Mesenteric fat pad (tissue), 1 donor: ENCODE results near the gene FAM177B. TPM values are rescaled to one million over a fixed set of nuclear protein-coding genes. Genes with fewer than 3 reads are reported as not detected.

Experiments
- DNase-seq: peaks from one replicate; pipeline ENCODE4 v3.0.0-alpha.2; 2020; ENCODE audit warnings: low spot score
- long read RNA-seq: library from polyadenylated mRNA; unstranded; transcript quantifications from one replicate; pipeline ENCODE4 v2.0.0, GENCODE V29; 2020
- total RNA-seq: library from RNA; stranded (reverse); fragmentation: NEBNext Ultra II Directional; extraction: Animal tissue kit (Norgen Biotek cat#: 25700); gene quantifications from one replicate; pipeline ENCODE4 v1.2.1, GENCODE V29; 2021
- donor health status: DM: yes; HTN: yes; CAD: no.

Gene FAM177B
- not detected for total RNA-seq
- long read RNA-seq = 0 reads

DNA sequence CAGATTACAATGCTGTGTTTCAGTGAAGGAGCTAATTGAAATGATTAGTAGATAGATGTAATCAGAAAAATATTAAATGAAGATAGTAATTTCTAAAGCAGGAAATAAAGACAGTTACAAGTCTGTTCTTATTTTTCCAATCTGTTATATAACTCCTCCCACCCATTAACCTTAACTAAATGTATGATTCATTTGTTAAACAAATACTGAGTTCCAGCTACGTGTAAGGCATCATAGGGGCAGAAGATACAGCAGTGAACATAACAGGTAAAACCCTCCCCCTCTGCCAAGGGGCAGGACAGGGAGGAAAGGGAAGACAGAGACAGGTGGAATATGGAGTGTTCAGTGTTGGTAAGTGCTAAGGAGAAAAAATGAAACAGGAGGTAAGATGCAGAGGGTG is at the start of gene FAM177B:
TSS of gene FAM177B (plus strand) at position 231 of the 400 bp plus-strand sequence. CDS start 9,344 bp downstream, outside the sequence.
- DNase-seq = no peak

DNA sequence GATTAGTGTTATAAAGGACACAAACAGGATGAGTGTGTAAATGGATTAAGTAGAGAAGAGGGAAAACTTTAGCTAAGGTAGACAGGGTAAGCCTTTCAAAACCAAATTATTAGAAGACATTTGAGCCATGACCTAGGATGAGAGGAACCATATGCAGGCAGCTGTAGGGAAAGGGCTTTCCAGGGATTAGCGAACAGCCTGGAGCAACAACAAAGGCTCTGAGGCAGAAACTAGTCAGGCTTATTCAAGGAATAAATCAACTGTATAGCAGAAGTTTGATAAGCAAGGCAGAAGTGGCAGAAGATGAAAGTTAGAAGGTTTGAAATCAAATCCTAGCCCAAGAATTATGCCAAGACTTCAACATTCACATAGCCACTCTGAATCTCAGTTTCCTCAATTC is 46.0 kb upstream of the FAM177B start:
- DNase-seq = no peak

DNA sequence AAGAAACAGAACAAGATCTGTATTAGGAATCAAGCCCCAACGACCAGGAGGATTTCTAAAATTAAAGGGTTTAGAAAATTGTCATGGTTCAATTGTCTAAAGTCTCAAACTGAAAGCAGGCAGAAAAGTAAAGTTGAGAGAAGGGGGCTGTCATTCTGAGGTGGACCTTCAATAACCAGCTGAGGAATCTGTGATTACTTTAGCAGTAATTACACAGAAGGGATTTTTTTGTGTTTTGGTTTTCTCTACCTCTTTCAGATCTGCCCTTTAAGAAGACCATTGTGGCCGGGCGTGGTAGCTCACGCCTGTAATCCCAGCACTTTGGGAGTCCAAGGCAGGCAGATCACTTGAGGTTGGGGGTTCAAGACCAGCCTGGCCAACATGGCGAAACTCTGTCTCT is 42.1 kb upstream of the FAM177B start:
- DNase-seq = no peak

DNA sequence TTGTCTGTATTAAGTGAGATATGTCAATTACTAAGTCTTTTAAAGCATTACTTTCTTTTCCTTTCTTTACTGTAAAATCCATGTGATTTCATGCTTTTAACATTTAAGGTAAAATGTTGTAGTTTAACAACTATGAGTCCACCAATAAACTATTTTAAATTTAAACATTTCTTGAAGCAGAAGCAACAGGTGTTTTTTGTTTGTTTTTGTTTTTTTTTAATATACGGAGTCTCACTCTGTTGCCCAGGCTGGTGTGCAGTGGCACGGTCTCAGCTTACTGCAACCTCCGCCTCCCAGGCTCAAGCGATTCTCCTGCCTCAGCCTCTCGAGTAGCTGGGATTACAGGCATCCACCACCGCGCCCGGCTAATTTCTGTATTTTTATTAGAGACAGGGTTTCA is 40.3 kb upstream of the FAM177B start:
- no peak for DNase-seq

DNA sequence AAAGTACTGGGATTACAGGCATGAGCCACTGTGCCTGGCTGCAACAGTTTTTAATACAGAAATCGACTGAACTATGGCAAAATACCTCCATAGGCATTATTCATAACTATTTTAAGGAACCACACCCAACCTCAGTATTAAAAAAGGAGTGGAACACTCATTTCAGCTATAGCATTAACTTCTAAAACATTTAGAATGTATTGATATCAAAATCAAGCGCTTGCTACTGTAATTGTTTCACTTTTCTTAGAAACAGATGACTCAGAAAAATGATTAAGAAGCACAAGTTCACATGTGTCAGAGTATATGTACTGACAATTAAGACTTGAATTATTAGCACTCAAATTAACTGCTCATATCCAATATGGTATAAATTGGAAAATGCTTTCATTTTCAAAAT is 39.8 kb upstream of the FAM177B start:
- DNase-seq = no peak

DNA sequence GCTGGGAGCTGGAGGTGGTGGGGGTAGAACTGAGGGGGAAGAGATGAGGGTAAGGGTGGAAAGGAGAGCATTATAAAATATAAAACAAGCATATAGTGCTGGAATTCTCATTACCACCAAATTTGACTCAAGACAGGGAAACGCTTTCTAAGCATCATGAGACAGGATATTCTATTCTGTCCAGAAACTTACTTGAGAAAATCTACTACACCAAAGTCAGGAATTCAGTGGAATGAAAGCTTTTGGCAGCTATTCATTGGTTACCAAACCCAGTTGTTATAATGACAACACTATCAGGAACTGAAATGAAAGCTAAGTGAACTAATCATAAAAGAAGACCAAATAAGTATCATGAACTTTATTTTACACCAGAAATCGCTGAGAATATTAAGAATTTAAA is 39.2 kb upstream of the FAM177B start:
- DNase-seq = no peak

DNA sequence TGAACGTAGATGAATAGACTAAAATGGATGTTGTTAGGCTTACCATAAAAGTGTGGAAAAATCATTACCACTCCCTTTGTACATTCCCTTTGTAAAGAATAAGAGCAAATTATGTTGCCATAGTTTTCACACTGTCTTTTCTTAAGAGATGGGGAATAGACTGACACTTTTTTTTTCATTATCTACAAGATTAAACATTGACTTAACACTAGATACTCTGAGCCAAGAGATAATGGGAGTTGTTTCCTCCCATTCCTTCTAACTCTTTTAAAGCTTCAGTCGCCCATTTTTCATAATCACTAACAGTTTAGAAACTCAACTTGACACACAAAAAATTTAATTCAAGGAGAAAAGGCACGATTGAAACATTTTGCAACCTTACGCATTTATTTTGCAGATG is 34.8 kb upstream of the FAM177B start:
- DNase-seq = no peak

DNA sequence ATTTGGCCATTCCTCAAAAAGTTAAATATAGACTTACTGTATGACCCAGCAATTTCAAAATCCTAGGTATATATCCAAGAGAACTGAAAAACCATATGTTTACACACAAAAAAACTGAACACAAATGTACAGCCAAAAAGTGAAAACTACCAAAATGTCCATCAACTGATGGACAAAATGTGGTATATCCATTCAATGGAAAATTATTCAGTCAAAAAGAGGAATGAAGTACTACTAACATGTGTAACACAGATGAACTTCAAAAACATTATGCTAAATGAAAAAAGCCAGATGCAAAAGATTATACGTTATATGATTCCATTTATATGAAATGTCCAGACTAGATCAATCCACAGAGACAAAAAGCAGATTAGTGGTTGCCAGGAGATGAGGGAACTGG is 32.7 kb upstream of the FAM177B start:
- no peak for DNase-seq

DNA sequence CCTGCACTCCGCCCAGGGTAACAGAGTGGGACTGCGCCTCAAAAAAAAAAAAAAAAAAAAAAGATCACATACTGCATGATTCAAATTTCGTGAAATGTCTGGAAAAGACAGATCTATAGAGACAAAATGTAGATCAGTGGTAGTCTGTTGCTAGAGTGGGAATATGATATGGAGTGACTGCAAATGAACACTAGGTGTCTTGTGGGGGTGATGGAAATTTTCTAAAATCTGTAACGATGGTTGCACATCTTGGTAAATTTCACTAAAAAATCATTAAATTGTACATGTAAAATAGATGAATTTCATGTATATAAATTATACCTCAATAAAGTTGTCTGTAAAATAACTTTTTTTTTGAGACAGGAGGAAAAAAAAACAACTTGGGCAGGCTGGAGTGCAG is 30.2 kb upstream of the FAM177B start:
- DNase-seq = no peak

DNA sequence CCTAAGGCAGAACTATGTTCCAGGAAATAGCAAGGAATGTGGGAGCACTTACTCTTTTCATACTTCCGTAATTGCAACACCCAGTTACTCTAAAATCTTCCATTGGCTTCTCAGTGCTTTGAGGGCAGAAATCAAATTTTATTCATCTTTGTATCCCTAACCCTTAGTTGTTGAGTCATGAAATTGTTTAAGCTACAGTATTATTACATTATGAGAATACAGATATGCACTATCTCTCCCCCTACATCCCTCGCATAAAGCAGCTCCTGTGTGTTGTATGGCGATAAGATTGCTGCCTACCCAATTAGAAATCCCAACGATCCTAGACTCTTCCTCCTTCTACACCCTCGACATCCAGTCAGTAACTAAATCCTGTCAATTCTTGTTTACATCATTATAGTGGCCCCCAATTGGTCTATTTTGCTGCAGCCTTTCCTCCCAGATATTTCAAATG is 27.3 kb upstream of the FAM177B start:
- DNase-seq = no peak

DNA sequence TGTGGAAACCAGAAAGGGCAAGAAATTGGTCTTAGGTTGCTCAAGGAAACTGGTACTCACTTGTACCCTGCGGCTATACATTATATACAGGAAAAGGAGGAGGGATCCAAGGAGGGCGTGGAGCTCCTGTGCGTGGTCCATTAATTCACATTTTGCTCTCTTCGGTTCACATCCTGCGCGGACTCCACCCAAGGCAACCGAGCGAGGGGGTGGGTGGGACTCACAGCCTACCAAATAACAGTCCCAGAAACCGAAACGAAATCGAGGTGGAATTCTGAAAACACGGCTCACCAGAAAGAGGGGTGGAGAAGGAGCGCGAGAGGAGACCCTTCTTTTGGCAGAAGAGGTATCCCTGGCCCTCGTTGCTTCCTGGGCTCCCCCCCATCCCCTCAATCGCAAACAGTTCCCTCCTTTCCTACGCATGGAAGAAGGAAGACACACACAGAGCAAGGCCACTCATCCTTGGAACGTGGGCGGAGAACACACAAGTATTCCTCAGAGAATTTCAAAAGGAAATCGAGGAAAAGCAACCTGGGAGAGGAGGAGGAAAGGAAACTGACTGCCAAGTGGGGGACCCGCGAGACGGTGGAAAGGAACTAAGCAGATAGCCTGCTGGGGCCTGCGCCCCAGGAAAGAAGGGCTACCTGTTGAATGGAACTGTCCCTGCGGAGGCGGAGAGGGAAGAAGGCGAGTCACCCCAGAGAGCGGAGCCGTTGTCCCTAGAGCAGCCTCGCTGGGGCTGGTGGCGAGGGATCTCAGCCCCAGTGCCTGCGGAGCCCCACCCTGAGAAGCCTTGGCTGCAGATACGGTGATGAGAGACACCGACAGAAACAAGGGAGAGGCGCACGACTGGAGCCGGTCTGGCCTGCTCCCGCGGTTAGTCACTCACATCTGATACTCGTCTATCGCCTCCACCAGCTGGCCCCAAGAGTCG is 25.4 kb upstream of the FAM177B start:
- no peak for DNase-seq

DNA sequence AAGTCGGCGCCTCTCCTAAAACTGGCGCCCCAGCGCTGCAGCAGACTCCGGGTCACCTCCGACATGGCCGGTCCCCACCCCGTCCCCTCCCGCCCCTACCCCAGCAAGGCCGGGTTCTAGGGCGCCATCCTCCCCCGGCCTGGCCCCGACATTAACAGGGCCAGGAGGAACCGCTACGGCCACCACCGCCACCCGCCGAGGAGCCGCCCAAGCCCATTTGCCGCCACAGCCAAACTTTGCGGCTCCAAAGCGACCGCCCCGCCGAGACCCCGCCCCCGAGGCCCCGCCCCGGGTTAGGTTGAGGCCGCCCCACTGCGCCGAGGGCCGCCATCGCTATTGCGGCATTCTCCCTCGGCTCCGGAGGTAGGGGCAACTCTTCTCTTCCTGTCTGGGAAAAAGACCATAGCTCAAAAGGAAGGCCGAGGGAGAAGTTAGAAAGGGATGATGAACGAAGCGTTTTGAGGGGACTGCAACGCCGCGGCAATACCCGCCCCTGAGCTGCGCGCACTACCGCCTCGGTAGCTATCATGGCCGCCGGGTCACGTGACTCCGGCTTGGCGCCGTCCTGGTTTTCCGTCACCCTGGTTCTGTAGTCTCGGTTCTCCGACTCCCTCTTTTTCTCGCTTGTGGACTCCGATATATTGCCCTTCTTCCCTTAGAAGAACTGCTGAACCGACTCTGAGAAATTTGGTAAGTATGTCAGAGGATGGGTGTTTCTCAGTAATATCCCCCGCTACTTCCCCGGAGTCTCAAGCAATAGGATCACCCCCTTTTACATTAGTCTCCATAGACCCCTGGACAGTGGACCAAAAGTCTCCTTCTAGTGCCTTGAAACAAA is 24.5 kb upstream of the FAM177B start, which contains the start of the genes AIDA and BROX:
TSS of gene AIDA (minus strand) at position 239 of the 838 bp plus-strand sequence. CDS start at position 65, 174 bp downstream.
TSS of gene BROX (plus strand) at position 312 of the 838 bp plus-strand sequence. CDS start 3,136 bp downstream, outside the sequence.
- DNase-seq = peak; percentile 99

DNA sequence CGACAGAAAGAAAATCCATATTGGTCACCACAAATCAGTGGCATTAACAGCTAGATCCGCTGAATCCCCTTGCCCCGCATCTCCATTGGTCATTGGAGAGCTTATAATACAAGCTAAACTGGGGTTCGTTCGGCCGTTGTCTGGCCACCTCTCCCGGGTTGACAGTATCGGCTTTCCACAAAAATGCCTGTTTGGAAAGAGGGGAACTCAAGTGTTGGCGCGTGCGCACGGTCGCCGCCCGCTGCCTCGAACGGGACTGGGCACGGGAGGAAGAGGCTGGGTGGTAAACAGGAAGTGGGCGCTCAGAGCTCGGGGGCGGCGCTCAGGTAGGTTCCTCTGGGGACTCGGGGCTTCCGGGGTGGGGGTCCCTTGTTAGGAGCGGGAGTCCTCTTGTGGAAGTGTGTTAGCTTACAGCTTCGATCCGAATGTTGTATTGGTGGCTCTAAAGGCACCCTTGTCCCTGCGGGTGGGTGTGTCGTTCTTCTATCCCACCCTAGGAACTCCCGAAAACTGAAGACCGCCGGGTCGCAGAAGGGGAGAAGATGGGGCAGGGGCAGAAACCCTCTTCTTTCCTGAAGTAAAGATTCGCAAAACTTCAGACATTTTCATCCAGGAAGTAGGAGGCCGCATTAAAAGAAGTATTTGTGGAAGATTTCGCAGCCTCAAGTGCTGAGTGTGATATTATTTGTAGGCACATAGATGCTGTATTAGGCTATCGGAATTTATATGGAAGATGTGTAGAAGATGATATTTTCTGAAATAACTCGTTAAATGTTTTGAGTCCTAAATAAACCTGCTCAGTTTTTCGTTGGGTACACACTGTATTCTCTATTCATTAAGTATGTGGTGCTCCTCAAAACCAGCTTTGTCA is 23.7 kb upstream of the FAM177B start:
- peak; percentile 95 for DNase-seq

DNA sequence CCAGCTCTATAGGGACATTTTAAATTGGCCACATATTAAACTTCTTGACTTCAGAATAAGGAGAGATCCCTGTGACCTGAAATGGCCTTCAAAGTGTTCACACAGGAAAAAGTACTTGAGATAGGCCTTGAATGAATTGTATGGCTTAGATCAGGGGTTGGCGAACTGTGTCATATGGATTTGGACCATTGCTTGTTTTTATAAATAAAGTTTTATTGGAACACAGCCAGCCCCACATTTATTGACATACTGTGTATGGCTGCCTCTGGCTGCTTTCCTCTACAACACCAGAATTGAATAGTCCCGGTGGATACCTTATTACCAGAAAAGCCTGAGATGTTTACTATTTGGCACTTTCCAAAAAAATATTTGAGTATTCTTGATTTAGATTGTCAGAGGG is 20.6 kb upstream of the FAM177B start:
- DNase-seq = no peak

DNA sequence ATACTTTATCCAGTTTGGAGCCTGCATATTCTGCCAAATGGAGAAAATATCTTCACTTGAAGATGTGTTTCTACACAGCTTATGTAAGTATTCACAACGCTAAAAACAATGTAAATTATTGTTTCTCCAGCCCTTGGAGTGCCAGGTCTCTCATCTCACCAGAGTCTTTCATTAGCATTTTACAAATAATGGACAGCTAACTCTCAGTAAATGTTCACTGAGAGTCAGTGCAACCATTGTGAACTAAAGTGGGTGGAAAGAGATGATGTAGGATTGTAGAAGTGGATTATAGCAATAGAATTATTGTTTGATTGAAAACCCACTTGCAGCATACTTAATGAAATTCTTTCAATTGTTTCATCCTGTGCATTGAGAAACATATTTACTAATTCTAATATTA is 8.3 kb upstream of the FAM177B start:
- DNase-seq = no peak

DNA sequence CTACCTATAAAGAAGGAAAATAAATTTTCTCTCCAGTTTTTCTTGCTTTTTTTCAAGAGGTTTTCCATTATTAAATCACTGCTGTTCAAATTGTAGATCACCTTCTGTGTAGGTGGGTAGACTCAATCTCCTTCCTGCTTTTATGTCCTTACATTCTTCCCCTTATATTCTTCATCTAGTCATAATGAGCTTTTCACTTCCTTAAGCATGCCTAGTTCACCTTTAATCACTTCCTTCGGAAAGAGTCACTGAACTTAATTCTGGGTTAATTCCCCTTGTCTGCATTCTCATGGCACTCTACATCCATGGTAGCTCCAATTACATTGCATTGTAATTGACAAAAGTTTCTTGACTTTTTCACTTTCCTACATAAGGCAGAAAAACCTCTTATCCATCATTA is 6.1 kb upstream of the FAM177B start:
- no peak for DNase-seq

DNA sequence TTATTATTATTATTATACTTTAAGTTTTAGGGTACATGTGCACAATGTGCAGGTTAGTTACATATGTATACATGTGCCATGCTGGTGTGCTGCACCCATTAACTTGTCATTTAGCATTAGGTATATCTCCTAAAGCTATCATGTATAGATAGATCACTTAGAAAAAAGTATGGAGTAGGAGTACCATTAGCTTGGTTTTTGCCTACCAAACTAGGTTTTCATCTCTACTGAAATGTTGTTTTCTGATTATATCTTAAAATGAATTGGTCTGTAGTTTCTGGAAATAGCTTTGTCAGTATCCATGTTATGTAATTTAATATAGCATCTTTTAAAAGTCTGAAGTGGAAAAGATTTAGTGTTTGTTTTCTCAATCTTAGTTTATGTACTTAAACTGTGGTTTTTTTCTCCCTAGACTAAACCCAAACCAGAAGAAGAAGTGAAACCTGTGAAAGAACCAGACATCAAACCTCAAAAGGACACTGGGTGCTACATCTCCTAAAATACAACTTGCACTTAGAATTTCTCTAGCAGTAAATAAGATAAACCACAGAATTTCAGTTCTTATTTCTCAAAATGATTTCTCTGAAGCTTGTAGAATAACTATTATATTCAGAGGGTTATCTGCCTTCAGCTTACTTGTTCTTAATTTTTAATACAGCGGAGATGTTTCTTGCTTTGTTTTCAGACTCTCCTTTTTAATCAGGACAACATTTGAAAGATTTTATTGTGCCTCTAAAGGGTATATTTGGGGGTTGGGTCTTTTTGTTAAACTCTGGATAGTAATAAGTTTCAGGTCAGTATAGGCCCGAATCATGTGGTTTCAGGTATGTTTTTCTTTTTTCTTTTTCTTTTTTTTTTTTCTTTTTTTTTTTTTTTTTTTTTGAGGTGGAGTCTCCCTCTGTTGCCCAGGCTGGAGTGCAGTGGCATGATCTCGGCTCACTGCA is 4.5 kb upstream of the FAM177B start:
- DNase-seq = no peak

DNA sequence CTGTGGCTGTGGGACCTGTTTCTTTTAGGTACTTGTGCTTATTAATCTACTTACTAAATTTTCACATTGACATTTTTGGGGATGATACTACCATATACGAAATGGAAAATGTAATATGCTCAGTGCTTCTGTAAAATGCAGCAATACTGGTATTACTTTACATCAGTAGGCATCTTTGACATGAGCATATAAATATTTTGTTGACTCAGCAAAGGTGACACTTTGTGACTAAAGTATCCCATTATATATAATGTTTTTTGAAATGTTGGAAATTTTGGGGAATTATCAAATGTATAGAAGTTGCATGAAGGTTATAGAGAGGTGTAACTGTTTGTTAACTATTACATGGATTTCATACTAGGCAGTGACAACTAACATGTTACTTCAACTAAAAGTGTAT is 2.3 kb upstream of the FAM177B start:
- no peak for DNase-seq

DNA sequence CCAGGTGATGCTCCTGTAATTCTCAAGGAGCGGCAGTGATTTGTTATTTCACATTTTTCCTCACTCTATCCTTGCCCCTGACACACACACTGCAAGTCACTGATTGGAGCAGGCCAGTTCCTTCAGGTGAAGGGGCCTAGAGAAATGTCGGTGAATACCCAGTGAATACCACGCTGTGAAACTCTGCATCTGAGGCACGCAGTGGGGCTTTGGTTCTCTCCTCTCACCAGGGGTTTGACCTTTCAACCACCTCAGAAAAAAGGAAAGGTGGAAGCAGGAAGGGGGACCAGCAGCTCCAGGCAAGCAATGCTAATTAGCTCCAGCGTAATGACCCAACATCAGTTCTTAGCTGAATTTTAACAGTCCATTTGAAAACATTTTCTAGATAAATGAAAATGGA is 532 bp upstream of the FAM177B start:
- no peak for DNase-seq

DNA sequence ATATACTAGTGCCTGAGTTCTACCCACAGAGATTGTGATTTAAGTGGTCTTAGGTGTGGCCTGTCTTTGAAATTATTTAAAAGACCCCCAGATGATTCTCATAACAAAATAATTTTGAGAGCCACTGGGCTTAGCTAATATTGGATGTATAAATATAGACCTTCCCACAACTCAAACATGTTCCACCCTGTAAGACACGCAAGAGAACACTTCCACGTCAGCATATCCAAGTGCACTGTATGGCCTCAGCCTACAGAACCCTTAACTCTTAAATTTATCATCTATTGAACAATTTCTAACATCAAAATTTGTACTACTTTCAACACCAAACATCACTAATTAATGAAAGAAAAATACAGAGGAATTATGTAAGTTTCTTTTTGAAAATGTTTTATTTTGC is 2.5 kb downstream of the FAM177B start:
- DNase-seq = no peak
